ENCODE data around the gene DIP2A.

- no peak for TF ChIP-seq EZH2phosphoT487 (IDR thresholded peaks at IDR 0.05; ENCODE audit: low read depth, severe bottlenecking, unreplicated experiment)
- TF ChIP-seq, protein P1, sequence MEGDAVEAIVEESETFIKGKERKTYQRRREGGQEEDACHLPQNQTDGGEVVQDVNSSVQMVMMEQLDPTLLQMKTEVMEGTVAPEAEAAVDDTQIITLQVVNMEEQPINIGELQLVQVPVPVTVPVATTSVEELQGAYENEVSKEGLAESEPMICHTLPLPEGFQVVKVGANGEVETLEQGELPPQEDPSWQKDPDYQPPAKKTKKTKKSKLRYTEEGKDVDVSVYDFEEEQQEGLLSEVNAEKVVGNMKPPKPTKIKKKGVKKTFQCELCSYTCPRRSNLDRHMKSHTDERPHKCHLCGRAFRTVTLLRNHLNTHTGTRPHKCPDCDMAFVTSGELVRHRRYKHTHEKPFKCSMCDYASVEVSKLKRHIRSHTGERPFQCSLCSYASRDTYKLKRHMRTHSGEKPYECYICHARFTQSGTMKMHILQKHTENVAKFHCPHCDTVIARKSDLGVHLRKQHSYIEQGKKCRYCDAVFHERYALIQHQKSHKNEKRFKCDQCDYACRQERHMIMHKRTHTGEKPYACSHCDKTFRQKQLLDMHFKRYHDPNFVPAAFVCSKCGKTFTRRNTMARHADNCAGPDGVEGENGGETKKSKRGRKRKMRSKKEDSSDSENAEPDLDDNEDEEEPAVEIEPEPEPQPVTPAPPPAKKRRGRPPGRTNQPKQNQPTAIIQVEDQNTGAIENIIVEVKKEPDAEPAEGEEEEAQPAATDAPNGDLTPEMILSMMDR (IDR thresholded peaks at IDR 0.05; ENCODE audit: poor library complexity), result no peak
- TF ChIP-seq EZH2 (IDR thresholded peaks at IDR 0.05; ENCODE audit: borderline replicate concordance), result no peak
These were observed 157.4 kb downstream of the DIP2A start for GRCh38 chr21:46616050-46616449.

Data from hepatocyte (in vitro differentiated cells).